Measurements from ENCODE around the gene PAPOLA. TPM values are rescaled to one million over a fixed set of nuclear protein-coding genes. Genes with fewer than 3 reads are reported as not detected.

PAPOLA gene
- total and polyA plus RNA-seq, 9 of the 15 experiments (the other 6 are each of a cell fraction or from before 2014, with no cell fraction given) = 51.1 to 199 (median 95.8) TPM

DNA sequence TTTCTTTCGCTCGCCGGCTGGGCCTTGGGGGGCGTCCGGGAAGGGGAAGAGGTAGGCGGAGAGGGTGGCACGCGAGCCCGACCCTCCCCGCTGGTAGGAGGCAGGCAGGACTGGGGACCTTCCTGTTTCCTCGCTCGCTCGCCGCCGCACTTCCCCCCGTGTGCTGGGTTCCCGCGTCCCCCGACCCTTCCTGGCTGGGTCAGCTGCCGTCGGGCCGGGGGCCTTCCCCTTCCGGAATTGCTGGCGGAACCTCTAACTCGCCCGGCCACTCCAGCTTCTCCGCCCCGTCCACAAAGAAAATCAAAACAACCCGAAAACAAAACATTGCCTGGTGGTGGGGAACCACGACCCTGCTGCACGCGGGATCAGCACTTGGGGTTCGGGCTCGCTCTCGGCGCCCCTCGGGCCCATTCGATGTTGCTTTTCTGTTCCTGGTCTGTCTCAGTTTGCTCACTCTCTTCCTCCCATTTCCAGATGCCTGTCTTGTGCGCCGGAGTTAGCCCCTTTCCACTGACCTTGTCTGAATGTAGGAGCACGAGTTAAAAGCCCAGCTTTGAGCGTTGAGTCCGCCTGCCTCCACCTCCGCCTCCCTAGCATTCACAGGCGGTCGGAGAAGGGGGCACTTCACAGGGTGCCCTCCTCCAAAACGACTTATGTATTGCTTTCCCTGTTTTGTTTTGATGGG is 581 bp downstream of the PAPOLA start (continued):
- TF ChIP-seq CEBPB (tag; IDR thresholded peaks at IDR 0.05) (no peak), ZNF274 (IDR thresholded peaks at IDR 0.05; ENCODE audit: borderline replicate concordance, low read depth, low read length) (no peak), SRSF3 (IDR thresholded peaks at IDR 0.05; ENCODE audit: insufficient read depth, low read length) (no peak), SMAD2 (IDR thresholded peaks at IDR 0.05; ENCODE audit: low read depth, low read length) (no peak), ZKSCAN1 (IDR thresholded peaks at IDR 0.05; ENCODE audit: low read depth, low read length) (no peak), NCOA2 (IDR thresholded peaks at IDR 0.05; ENCODE audit: partially characterized antibody in 2 of 2) (no peak), GATAD2A (IDR thresholded peaks at IDR 0.05) (no peak), PHB2 (IDR thresholded peaks at IDR 0.05; ENCODE audit: low read depth) (no peak), ZNF830 (CRISPR knock-in tag; IDR thresholded peaks at IDR 0.05) (no peak), BCL6 (CRISPR knock-in tag; IDR thresholded peaks at IDR 0.05) (no peak), ZNF644 (tag; IDR thresholded peaks at IDR 0.05; ENCODE audit: low read depth) (no peak), CCNT2 (IDR thresholded peaks at IDR 0.05; ENCODE audit: borderline replicate concordance, extremely low read depth, insufficient read length, low read depth, low read length) (no peak), CSDE1 (IDR thresholded peaks at IDR 0.05) (no peak), POLR3G (IDR thresholded peaks at IDR 0.05; ENCODE audit: extremely low read depth, insufficient read length, insufficient replicate concordance) (no peak)
- TF ChIP-seq, protein P1, sequence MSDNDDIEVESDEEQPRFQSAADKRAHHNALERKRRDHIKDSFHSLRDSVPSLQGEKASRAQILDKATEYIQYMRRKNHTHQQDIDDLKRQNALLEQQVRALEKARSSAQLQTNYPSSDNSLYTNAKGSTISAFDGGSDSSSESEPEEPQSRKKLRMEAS (CRISPR knock-in tag; IDR thresholded peaks at IDR 0.05) = no peak
- TF ChIP-seq, protein P2, sequence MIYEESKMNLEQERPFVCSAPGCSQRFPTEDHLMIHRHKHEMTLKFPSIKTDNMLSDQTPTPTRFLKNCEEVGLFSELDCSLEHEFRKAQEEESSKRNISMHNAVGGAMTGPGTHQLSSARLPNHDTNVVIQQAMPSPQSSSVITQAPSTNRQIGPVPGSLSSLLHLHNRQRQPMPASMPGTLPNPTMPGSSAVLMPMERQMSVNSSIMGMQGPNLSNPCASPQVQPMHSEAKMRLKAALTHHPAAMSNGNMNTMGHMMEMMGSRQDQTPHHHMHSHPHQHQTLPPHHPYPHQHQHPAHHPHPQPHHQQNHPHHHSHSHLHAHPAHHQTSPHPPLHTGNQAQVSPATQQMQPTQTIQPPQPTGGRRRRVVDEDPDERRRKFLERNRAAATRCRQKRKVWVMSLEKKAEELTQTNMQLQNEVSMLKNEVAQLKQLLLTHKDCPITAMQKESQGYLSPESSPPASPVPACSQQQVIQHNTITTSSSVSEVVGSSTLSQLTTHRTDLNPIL (CRISPR knock-in tag; IDR thresholded peaks at IDR 0.05) = no peak
- TF ChIP-seq, protein P3, sequence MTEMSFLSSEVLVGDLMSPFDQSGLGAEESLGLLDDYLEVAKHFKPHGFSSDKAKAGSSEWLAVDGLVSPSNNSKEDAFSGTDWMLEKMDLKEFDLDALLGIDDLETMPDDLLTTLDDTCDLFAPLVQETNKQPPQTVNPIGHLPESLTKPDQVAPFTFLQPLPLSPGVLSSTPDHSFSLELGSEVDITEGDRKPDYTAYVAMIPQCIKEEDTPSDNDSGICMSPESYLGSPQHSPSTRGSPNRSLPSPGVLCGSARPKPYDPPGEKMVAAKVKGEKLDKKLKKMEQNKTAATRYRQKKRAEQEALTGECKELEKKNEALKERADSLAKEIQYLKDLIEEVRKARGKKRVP (CRISPR knock-in tag; IDR thresholded peaks at IDR 0.05) = no peak
- TF ChIP-seq, protein P4, sequence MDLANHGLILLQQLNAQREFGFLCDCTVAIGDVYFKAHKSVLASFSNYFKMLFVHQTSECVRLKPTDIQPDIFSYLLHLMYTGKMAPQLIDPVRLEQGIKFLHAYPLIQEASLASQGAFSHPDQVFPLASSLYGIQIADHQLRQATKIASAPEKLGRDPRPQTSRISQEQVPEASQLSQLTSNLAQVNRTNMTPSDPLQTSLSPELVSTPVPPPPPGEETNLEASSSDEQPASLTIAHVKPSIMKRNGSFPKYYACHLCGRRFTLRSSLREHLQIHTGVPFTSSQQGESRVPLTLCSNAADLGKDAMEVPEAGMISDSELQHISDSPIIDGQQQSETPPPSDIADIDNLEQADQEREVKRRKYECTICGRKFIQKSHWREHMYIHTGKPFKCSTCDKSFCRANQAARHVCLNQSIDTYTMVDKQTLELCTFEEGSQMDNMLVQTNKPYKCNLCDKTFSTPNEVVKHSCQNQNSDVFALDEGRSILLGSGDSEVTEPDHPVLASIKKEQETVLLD (IDR thresholded peaks at IDR 0.05) = no peak

Measured in K562 (cell line).